Uterus (tissue), 4 donors: ENCODE results near the gene DIAPH2. TPM values are rescaled to one million over a fixed set of nuclear protein-coding genes. Genes with fewer than 3 reads are reported as not detected.

Source experiments
- DNase-seq, 2 donors: peaks; one replicate each; pipeline ENCODE4 v3.0.0-alpha.2; 2019 to 2020
- H3K27ac ChIP-seq, 2 donors: fragments of 200-600 bp; sonication (generic); 1 replicate in 1 of 2; 2 replicates in 1 of 2; pipeline ENCODE4 v1.5.1; 2016 to 2018
- H3K27me3 ChIP-seq, 2 donors: fragments of 200-600 bp; sonication (generic); one replicate each; pipeline ENCODE4 v1.5.1; 2018 to 2019; ENCODE audit warnings: control low read depth in 1 of 2
- H3K36me3 ChIP-seq, 2 donors: fragments of 200-600 bp; sonication (generic); one replicate each; pipeline ENCODE4 v1.5.1; 2019; ENCODE audit warnings: control low read depth in 1 of 2
- H3K4me1 ChIP-seq, 2 donors: fragments of 200-600 bp; sonication (generic); one replicate each; pipeline ENCODE4 v1.5.1; 2018 to 2019; ENCODE audit warnings: control low read depth in 1 of 2
- H3K4me3 ChIP-seq, 2 donors: fragments of 200-600 bp; sonication (generic); 1 replicate in 1 of 2; 2 replicates in 1 of 2; pipeline ENCODE4 v1.5.1; 2018 to 2019; ENCODE audit warnings: mild to moderate bottlenecking in 1 of 2
- H3K9me3 ChIP-seq, 2 donors: fragments of 200-600 bp; sonication (generic); one replicate each; pipeline ENCODE4 v1.5.1; 2019; ENCODE audit warnings: control low read depth in 1 of 2
- POLR2A ChIP-seq, 2 donors: fragments of 450-650 bp; IDR thresholded peaks; one replicate each; pipeline ENCODE4 v1.6.1; 2016; ENCODE audit warnings: antibody characterized with exemption in 2 of 2, mild to moderate bottlenecking in 1 of 2, moderate library complexity in 1 of 2
- intact Hi-C: fragments of 100-400 bp; cut with DNase I; formaldehyde crosslinking; loops from one replicate; pipeline ENCODE4 v1.15.1; 2023; ENCODE audit warnings: low total_unique reads
- total RNA-seq, 4 donors: library from RNA; depleted of rRNA in 3 of 4; stranded (reverse); fragments of >200 nt in 3 of 4; gene quantifications; one replicate each; pipeline versions ENCODE4 v1.1.0 to v1.2.4, GENCODE V29; 2014 to 2023
- TF ChIP-seq, protein P1 (sequence below), 4 experiments: fragments of 200-600 bp in 2 of 4; fragments of 450-650 bp in 2 of 4; sonication (generic) in 2 of 4; IDR thresholded peaks; one replicate each; pipeline ENCODE4 v1.5.1; 2016 to 2019; ENCODE audit warnings: antibody characterized with exemption in 4 of 4, mild to moderate bottlenecking in 2 of 4, moderate library complexity in 1 of 4
- donor health status: DM: yes; HTN: yes; CAD: no.

Gene DIAPH2
- total RNA-seq, 4 donors from 2014 or later = 16.7 to 41.5 (median 30.3) TPM

DNA sequence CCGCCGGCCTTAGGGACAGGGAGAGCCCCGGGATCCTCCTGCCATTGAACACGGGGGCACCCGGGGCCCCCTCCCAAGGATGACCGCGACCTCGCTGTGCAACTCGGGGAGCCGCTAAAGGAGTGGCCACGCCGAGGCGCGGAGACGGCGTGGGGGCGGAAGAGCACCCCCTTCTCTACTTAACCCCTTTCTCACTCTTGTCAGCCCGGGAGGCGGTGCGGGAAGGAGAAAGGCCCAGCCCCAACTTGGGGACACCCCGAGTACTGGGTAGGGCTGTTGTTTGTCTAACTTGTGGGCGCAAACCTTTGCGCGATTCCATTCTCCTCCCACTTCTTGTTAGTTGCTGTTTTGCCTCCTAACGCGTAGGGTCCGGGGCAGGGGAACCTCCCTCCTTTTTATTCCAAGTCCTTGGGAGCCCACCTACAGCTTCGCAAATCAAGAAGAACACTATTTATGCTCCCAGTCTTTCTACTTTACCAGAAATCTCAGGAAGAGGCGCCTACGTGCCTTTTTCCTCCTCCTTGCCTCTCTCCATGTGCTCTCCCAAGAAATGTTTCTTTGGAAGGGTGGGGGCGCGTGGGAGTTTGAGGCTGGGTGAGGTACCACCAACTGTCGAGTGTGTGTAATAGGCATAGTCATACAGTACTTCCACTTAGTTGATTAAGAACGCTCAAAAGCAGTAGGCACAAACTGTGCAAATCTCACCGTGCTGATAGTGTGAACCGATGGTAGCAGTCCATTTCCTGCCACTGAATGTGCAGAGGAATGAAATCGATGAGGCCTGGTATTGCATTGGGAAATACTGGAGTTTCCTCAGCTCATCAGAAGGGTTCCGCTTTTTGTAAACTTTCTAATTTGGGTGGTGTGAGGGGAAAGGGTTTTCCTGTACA is 813 bp downstream of the DIAPH2 start:
- Histone ChIP-seq H3K27ac (peak overlapping the region; percentile 79 to 84), H3K9me3 (no peaks in the 10 kb centered on the region), H3K36me3 (no peaks in the 10 kb centered on the region), H3K4me1 (no peaks in the 10 kb centered on the region), H3K4me3 (peak overlapping the region; percentile 55 to 58), H3K27me3 (no peaks in the 10 kb centered on the region)
- TF ChIP-seq POLR2A (IDR thresholded peaks at IDR 0.05) = no peak
- TF ChIP-seq, protein P1, sequence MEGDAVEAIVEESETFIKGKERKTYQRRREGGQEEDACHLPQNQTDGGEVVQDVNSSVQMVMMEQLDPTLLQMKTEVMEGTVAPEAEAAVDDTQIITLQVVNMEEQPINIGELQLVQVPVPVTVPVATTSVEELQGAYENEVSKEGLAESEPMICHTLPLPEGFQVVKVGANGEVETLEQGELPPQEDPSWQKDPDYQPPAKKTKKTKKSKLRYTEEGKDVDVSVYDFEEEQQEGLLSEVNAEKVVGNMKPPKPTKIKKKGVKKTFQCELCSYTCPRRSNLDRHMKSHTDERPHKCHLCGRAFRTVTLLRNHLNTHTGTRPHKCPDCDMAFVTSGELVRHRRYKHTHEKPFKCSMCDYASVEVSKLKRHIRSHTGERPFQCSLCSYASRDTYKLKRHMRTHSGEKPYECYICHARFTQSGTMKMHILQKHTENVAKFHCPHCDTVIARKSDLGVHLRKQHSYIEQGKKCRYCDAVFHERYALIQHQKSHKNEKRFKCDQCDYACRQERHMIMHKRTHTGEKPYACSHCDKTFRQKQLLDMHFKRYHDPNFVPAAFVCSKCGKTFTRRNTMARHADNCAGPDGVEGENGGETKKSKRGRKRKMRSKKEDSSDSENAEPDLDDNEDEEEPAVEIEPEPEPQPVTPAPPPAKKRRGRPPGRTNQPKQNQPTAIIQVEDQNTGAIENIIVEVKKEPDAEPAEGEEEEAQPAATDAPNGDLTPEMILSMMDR (IDR thresholded peaks at IDR 0.05) = no peak
- peak; percentile 27 to 40 for DNase-seq
- intact Hi-C loops = no loop called here

DNA sequence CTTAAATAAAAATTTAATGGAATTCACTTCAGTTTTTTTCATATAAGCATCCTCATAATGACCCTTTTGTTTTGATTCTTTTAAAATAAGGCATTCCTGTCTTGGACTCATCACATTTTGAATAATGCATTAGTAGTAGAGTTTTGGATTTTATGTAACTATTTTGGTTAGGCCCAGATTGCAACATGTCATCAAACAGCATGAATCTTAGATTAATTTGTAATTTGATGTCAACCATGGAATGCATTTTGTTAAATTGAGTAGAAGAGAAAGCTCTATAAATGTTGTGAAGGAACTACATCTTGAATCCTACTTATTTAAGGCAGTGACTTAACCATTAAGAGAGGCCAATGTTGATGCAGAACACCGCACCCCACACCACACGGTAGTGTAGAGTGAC is 3.1 kb downstream of the DIAPH2 start:
- no peak overlapping the region for H3K27ac ChIP-seq
- no peak for TF ChIP-seq POLR2A (IDR thresholded peaks at IDR 0.05)
- TF ChIP-seq, protein P1 (IDR thresholded peaks at IDR 0.05) = no peak
- no peaks in the 10 kb centered on the region for H3K9me3 ChIP-seq
- H3K4me3 ChIP-seq = no peak overlapping the region
- no peak for DNase-seq
- intact Hi-C loops = no loop called here
- H3K27me3 ChIP-seq = no peaks in the 10 kb centered on the region
- no peaks in the 10 kb centered on the region for H3K4me1 ChIP-seq
- H3K36me3 ChIP-seq = no peaks in the 10 kb centered on the region

DNA sequence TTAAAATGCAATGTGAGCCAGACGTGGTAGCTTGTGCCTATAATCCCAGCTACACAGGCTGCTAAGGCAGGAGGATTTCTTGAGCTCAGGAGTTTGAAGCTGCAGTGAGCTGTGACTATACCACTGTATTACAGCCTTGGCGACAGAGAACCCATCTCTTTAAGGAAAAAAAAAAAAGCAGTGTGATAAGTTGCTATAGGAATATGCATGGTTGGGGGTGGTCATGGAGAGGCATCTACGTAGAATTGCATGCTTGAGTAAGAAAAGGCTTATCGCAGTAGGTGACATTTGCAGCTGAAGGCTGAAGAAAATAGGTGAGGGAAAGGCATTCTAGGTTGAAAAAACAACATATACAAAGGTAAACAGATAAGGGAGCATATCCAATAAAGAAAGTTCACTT is 4.1 kb downstream of the DIAPH2 start:
- H3K36me3 ChIP-seq = no peaks in the 10 kb centered on the region
- DNase-seq = no peak
- no peaks in the 10 kb centered on the region for H3K9me3 ChIP-seq
- H3K4me3 ChIP-seq = no peak overlapping the region
- intact Hi-C loops = no loop called here
- no peaks in the 10 kb centered on the region for H3K4me1 ChIP-seq
- no peak for TF ChIP-seq POLR2A (IDR thresholded peaks at IDR 0.05)
- TF ChIP-seq, protein P1 (IDR thresholded peaks at IDR 0.05) = no peak
- H3K27ac ChIP-seq = no peak overlapping the region
- H3K27me3 ChIP-seq = no peaks in the 10 kb centered on the region

DNA sequence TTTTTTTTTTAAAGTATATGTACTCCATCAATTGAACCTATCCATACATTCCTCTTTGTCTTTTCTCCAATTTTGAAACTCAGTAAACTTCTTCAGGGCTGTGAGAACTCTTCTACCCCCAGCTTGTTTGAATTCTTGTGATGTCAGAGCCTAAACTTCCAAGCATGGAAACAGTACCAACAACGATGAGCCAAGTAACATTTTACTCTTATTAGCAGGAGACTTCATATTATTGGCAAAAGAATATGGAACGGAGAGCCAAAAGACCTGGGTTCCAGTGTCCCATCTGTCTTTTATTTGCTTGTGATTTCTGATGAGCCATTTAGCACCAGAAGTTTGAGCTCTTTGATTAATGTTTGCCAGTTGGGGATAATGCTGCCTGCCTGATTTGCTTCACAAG is 5.3 kb downstream of the DIAPH2 start:
- no peak for DNase-seq
- Histone ChIP-seq H3K27ac (no peak overlapping the region), H3K9me3 (no peaks in the 10 kb centered on the region), H3K36me3 (no peaks in the 10 kb centered on the region), H3K4me3 (no peak overlapping the region), H3K27me3 (no peaks in the 10 kb centered on the region), H3K4me1 (no peaks in the 10 kb centered on the region)
- intact Hi-C loops = no loop called here
- no peak for TF ChIP-seq POLR2A (IDR thresholded peaks at IDR 0.05)
- TF ChIP-seq, protein P1 (IDR thresholded peaks at IDR 0.05) = no peak

DNA sequence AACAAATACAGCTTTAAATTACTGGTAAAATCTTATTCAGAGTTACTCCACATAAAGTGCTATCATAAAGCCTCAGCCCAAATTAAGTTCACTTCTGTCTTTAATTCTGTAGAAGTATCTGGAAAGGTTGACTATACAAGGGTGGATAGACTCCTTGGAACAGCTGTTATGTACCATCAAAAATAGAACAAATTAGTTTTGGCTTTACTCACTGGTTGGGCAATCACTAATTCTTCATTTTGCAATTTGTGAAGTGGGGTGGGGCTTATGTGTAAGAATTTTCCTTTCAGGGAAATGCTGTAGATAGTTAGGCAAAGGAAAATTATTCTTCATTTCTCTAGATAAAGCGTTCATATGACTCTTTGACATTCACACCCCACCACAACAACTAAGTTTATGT is 7.8 kb downstream of the DIAPH2 start:
- Histone ChIP-seq H3K27ac (no peak overlapping the region), H3K4me1 (no peaks in the 10 kb centered on the region), H3K4me3 (no peak overlapping the region), H3K9me3 (no peaks in the 10 kb centered on the region), H3K27me3 (no peaks in the 10 kb centered on the region), H3K36me3 (no peaks in the 10 kb centered on the region)
- TF ChIP-seq, protein P1 (IDR thresholded peaks at IDR 0.05) = no peak
- no peak for TF ChIP-seq POLR2A (IDR thresholded peaks at IDR 0.05)
- no peak for DNase-seq
- intact Hi-C loops = no loop called here
